ENCODE data around the gene PIK3IP1. TPM values are rescaled to one million over a fixed set of nuclear protein-coding genes. Genes with fewer than 3 reads are reported as not detected.
A peak's percentile ranks its signal among the peaks of the same experiment; 100 is the strongest.

The PIK3IP1 gene
- polyA plus RNA-seq, 1 experiment = 23.8 TPM

DNA sequence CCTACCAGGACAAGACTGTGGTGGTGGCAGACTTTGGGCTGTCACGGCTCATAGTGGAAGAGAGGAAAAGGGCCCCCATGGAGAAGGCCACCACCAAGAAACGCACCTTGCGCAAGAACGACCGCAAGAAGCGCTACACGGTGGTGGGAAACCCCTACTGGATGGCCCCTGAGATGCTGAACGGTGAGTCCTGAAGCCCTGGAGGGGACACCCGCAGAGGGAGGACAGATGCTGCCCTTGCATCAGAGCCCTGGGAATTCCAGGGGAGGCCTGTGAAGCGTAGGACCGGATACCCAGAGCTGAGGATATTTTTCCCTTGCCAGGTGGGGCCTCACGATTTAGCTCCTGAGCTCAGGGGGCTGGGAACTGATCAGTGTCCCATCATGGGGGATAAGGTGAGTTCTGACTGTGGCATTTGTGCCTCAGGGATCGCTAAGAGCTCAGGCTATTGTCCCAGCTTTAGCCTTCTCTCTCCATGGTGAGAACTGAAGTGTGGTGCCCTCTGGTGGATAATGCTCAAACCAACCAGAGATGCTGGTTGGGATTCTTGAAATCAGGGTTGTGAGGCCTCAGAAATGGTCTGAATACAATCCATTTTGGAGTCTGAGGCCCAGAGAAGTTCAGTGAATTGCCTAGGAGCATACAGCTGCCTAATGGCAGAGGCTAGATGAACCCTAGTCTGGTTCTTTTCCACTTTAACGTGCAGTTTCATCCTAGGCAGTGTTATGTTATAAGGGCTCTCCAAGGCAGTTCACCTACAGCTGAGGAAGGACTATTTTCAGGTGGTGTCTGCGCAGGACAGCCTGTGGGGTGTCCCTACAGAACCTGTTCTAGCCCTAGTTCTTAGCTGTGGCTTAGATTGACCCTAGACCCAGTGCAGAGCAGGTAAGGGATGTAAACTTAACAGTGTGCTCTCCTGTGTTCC is 19.5 kb downstream of the PIK3IP1 start:
- ChIA-PET POLR2A (interaction anchor here (1.3 kb wide), 1 partner anchor 18 kb away, joined by 6 read pairs; no protein-coding TSS in a partner anchor), CTCF (interaction anchor here (0.5 to 4.9 kb wide), 46 partner anchors 9 to 591 kb away, joined by 3 to 96 read pairs (median 6); partner anchors contain the start of genes LIMK2, PIK3IP1, RNF185 and SELENOM)
- peak; percentile 32 for DNase-seq (ENCODE audit: low read depth, low spot score)
- H3K4me3 ChIP-seq (ENCODE audit: low read depth, low read length) = no peak overlapping the region
- no peak overlapping the region for H3K27ac ChIP-seq (ENCODE audit: low read depth, low read length)
- no peaks in the 10 kb centered on the region for H3K27me3 ChIP-seq (ENCODE audit: control insufficient read depth, insufficient read depth, low read length)
- H3K9me3 ChIP-seq (ENCODE audit: control insufficient read depth, insufficient read depth, low read length) = no peaks in the 10 kb centered on the region
- TF ChIP-seq, protein P1, sequence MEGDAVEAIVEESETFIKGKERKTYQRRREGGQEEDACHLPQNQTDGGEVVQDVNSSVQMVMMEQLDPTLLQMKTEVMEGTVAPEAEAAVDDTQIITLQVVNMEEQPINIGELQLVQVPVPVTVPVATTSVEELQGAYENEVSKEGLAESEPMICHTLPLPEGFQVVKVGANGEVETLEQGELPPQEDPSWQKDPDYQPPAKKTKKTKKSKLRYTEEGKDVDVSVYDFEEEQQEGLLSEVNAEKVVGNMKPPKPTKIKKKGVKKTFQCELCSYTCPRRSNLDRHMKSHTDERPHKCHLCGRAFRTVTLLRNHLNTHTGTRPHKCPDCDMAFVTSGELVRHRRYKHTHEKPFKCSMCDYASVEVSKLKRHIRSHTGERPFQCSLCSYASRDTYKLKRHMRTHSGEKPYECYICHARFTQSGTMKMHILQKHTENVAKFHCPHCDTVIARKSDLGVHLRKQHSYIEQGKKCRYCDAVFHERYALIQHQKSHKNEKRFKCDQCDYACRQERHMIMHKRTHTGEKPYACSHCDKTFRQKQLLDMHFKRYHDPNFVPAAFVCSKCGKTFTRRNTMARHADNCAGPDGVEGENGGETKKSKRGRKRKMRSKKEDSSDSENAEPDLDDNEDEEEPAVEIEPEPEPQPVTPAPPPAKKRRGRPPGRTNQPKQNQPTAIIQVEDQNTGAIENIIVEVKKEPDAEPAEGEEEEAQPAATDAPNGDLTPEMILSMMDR (IDR thresholded peaks at IDR 0.05; ENCODE audit: low read depth, low read length) = peak; percentile 87

DNA sequence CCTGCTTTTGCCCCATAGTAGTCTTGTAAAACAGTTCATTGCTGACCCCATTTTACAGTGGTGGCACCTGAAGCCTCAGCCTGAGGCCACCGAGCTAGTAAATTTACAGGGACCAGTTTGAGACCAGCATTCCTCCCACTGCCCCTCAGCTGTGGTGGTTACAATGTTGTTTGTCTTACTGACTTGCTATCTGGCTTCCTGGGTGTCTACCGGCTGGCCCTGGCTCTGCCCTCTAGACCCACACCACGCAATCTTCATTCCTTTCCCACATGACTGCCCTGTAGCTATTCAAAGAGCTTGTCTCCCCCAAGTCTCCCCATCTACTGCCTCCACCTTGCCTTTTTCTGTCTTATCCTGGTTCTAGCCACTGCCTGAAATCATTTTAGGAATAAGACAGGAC is 20.8 kb downstream of the PIK3IP1 start:
- Histone ChIP-seq H3K27me3 (ENCODE audit: control insufficient read depth, insufficient read depth, low read length) (no peaks in the 10 kb centered on the region), H3K27ac (ENCODE audit: low read depth, low read length) (no peak overlapping the region), H3K4me3 (ENCODE audit: low read depth, low read length) (no peak overlapping the region), H3K9me3 (ENCODE audit: control insufficient read depth, insufficient read depth, low read length) (no peaks in the 10 kb centered on the region)
- TF ChIP-seq, protein P1 (IDR thresholded peaks at IDR 0.05; ENCODE audit: low read depth, low read length) = no peak
- ChIA-PET CTCF (interaction anchor here (1.1 to 4.9 kb wide), 8 partner anchors 12 to 163 kb away, joined by 3 to 96 read pairs (median 22); partner anchors contain the start of genes LIMK2 and SELENOM), POLR2A (interaction anchor here (0.6 to 1.2 kb wide), 3 partner anchors 21 to 160 kb away, joined by 3 read pairs; no protein-coding TSS in a partner anchor)
- no peak for DNase-seq (ENCODE audit: low read depth, low spot score)

DNA sequence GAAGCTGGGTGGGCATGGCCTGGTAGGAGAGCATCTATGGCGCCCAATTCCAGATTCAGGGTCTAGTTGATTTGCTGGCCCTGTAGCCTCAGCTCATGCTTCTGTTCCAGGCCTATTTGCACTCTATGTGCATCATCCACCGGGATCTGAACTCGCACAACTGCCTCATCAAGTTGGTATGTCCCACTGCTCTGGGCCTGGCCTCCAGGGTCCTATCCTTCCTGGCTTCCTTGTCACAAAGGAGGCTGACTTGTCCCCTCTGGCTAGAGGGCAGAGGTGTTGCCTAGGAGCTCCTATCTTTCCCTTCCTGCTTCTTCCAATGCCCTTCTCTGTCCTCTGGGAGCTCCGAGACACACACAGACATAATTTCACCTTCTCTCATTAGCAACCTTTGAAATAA is 21.3 kb downstream of the PIK3IP1 start:
- H3K27ac ChIP-seq (ENCODE audit: low read depth, low read length) = no peak overlapping the region
- POLR2A ChIA-PET = interaction anchor here (0.8 to 1.2 kb wide), 2 partner anchors 21 to 28 kb away, joined by 3 read pairs; no protein-coding TSS in a partner anchor
- CTCF ChIA-PET = interaction anchor here (1.1 to 4.9 kb wide), 7 partner anchors 12 to 163 kb away, joined by 3 to 55 read pairs (median 20); partner anchors contain the start of genes LIMK2 and SELENOM
- TF ChIP-seq, protein P1 (IDR thresholded peaks at IDR 0.05; ENCODE audit: low read depth, low read length) = no peak
- no peaks in the 10 kb centered on the region for H3K27me3 ChIP-seq (ENCODE audit: control insufficient read depth, insufficient read depth, low read length)
- no peak for DNase-seq (ENCODE audit: low read depth, low spot score)
- H3K4me3 ChIP-seq (ENCODE audit: low read depth, low read length) = no peak overlapping the region
- no peaks in the 10 kb centered on the region for H3K9me3 ChIP-seq (ENCODE audit: control insufficient read depth, insufficient read depth, low read length)

GRCh38 chr22:31269892-31270579 is 22.3 kb downstream of the PIK3IP1 start:
- no peaks in the 10 kb centered on the region for H3K27me3 ChIP-seq (ENCODE audit: control insufficient read depth, insufficient read depth, low read length)
- CTCF ChIA-PET = interaction anchor here (0.9 to 4.9 kb wide), 7 partner anchors 13 to 163 kb away, joined by 3 to 55 read pairs (median 4); partner anchors contain the start of genes LIMK2 and SELENOM
- POLR2A ChIA-PET = interaction anchor here (0.6 to 1.2 kb wide), 3 partner anchors 22 to 27 kb away, joined by 3 read pairs; no protein-coding TSS in a partner anchor
- no peak for DNase-seq (ENCODE audit: low read depth, low spot score)
- TF ChIP-seq, protein P1 (IDR thresholded peaks at IDR 0.05; ENCODE audit: low read depth, low read length) = no peak
- H3K27ac ChIP-seq (ENCODE audit: low read depth, low read length) = no peak overlapping the region
- no peaks in the 10 kb centered on the region for H3K9me3 ChIP-seq (ENCODE audit: control insufficient read depth, insufficient read depth, low read length)
- H3K4me3 ChIP-seq (ENCODE audit: low read depth, low read length) = no peak overlapping the region
